HCT116 (cell line): ENCODE results near the gene SPRR1A. TPM values are rescaled to one million over a fixed set of nuclear protein-coding genes. Genes with fewer than 3 reads are reported as not detected.

ENCODE experiments used
- ATAC-seq: fragments of 200-7000 bp; cut with Tn5 transposase; 2 replicates; pipeline ENCODE4 v1.9.1; 2020; ENCODE audit warnings: mild to moderate bottlenecking, moderate library complexity
- BruUV-seq: library from RNA; stranded (reverse); fragments of 400-500 nt; replicated peaks from 2 replicates; lab custom pipeline; 2021; lab: Mats Ljungman, UMichigan
- CTCF ChIA-PET: fragments of 300-600 bp; sonication (Branson Sonifier 250); formaldehyde crosslinking; loops from one replicate; lab custom pipeline; 2021; ENCODE audit warnings: antibody characterized with exemption; lab: Charles Lee
- POLR2A ChIA-PET: fragments of 300-600, 350-600 bp; sonication (Branson Sonifier 250); formaldehyde crosslinking; loops from one replicate; lab custom pipeline; 2021; ENCODE audit warnings: antibody characterized with exemption; lab: Charles Lee
- RAD21 ChIA-PET, 2 experiments: fragments of 300-600 bp; sonication (Branson Sonifier 250); formaldehyde crosslinking; loops; one replicate each; lab custom pipeline; 2023; ENCODE audit warnings: low total read pairs in 2 of 2; ENCODE audit not compliant: uncharacterized antibody in 2 of 2, unreplicated experiment in 2 of 2, low non-redundant PET in 1 of 2; lab: Charles Lee
- DNase-seq: peaks from one replicate; pipeline ENCODE4 v3.0.0-alpha.2; 2010; ENCODE audit warnings: low read depth, low spot score
- H2AFZ ChIP-seq: fragments of 200-600 bp; shearing (Covaris generic), sonication (generic); 2 replicates; pipeline ENCODE4 v1.6.1; 2017; ENCODE audit warnings: low read depth, mixed run types, mixed read lengths, antibody characterized with exemption, low read length; ENCODE audit not compliant: poor library complexity, severe bottlenecking
- H3K27ac ChIP-seq: 2 replicates; pipeline ENCODE4 v1.5.1; 2012; ENCODE audit warnings: low read depth, low read length
- H3K27me3 ChIP-seq: fragments of 200-600 bp; sonication (generic); 2 replicates; pipeline ENCODE4 v1.6.1; 2016; ENCODE audit warnings: mixed run types, low read length, mixed read lengths; ENCODE audit not compliant: insufficient read depth
- H3K36me3 ChIP-seq, 2 experiments: fragments of 200-500 bp in 1 of 2; fragments of 200-600 bp in 1 of 2; sonication (Bioruptor generic) in 1 of 2; sonication (generic) in 1 of 2; 2 replicates each; pipeline versions ENCODE4 v1.5.1 to v1.6.1; 2014 to 2016; ENCODE audit warnings: low read length in 2 of 2, inconsistent platforms in 1 of 2, mixed read lengths in 1 of 2, mixed run types in 1 of 2; ENCODE audit not compliant: insufficient read depth in 2 of 2, control insufficient read depth in 1 of 2
- H3K4me1 ChIP-seq, 2 experiments: fragments of 200-600 bp in 1 of 2; sonication (generic) in 1 of 2; 2 replicates each; pipeline versions ENCODE4 v1.5.1 to v1.6.1; 2012 to 2017; ENCODE audit warnings: low read length in 2 of 2, inconsistent platforms in 1 of 2, mild to moderate bottlenecking in 1 of 2, mixed read lengths in 1 of 2, mixed run types in 1 of 2, moderate library complexity in 1 of 2; ENCODE audit not compliant: insufficient read depth in 2 of 2, control insufficient read depth in 1 of 2
- H3K4me2 ChIP-seq: fragments of 200-600 bp; sonication (generic); 2 replicates; pipeline ENCODE4 v1.6.1; 2017; ENCODE audit warnings: mixed run types, low read length, mixed read lengths
- H3K4me3 ChIP-seq, 2 experiments: fragments of 200-600 bp in 1 of 2; sonication (generic) in 1 of 2; replicated peaks in 1 of 2; 2 replicates each; pipeline ENCODE4 v1.5.1; 2011 to 2016; ENCODE audit warnings: low read length in 2 of 2, control low read depth in 1 of 2, low read depth in 1 of 2, mild to moderate bottlenecking in 1 of 2, mixed read lengths in 1 of 2, mixed run types in 1 of 2
- H3K79me2 ChIP-seq: fragments of 200-600 bp; sonication (generic); 2 replicates; pipeline ENCODE4 v1.6.1; 2017; ENCODE audit warnings: mild to moderate bottlenecking, mixed run types, low read length, moderate library complexity, mixed read lengths; ENCODE audit not compliant: insufficient read depth
- H3K9ac ChIP-seq: fragments of 200-600 bp; sonication (generic); 2 replicates; pipeline ENCODE4 v1.6.1; 2016; ENCODE audit warnings: low read length, mixed read lengths
- H3K9me2 ChIP-seq: fragments of 200-600 bp; sonication (generic), shearing (Covaris generic); 2 replicates; pipeline ENCODE4 v1.6.1; 2017; ENCODE audit warnings: mixed run types, mild to moderate bottlenecking, moderate library complexity; ENCODE audit not compliant: insufficient read depth
- H3K9me3 ChIP-seq, 2 experiments: fragments of 200-500 bp in 1 of 2; fragments of 200-600 bp in 1 of 2; sonication (Bioruptor generic) in 1 of 2; sonication (generic) in 1 of 2; 2 replicates each; pipeline ENCODE4 v1.6.1; 2014 to 2017; ENCODE audit warnings: low read length in 2 of 2, mixed read lengths in 2 of 2, inconsistent platforms in 1 of 2, low read depth in 1 of 2, mild to moderate bottlenecking in 1 of 2, mixed run types in 1 of 2, moderate library complexity in 1 of 2; ENCODE audit not compliant: control insufficient read depth in 1 of 2, insufficient read depth in 1 of 2
- H4K20me1 ChIP-seq: fragments of 200-600 bp; sonication (generic), shearing (Covaris generic); 2 replicates; pipeline ENCODE4 v1.6.1; 2017; ENCODE audit warnings: mixed run types, mild to moderate bottlenecking, moderate library complexity; ENCODE audit not compliant: insufficient read depth
- ATF3 ChIP-seq: IDR thresholded peaks from 2 replicates; pipeline ENCODE4 v1.6.1; 2012
- CBX3 ChIP-seq: IDR thresholded peaks from 2 replicates; pipeline ENCODE4 v1.6.1; 2012; ENCODE audit warnings: low read depth
- CEBPB ChIP-seq: IDR thresholded peaks from 2 replicates; pipeline ENCODE4 v1.6.1; 2012; ENCODE audit warnings: low read depth
- CTCF ChIP-seq, 3 experiments: fragments of 200-600 bp in 1 of 3; sonication (generic) in 1 of 3; IDR thresholded peaks in 2 of 3; conservative IDR thresholded peaks in 1 of 3; 2 replicates each; pipeline ENCODE4 v1.5.1; 2012 to 2017; ENCODE audit warnings: low read depth in 2 of 3, low read length in 2 of 3, antibody characterized with exemption in 1 of 3, borderline replicate concordance in 1 of 3, control low read depth in 1 of 3, mild to moderate bottlenecking in 1 of 3, mixed read lengths in 1 of 3, mixed run types in 1 of 3, moderate library complexity in 1 of 3; ENCODE audit not compliant: insufficient read depth in 1 of 3
- EZH2 ChIP-seq: fragments of 200-600 bp; sonication (generic); IDR thresholded peaks from 2 replicates; pipeline ENCODE4 v1.6.1; 2017; ENCODE audit warnings: antibody characterized with exemption, mixed run types
- EZH2phosphoT487 ChIP-seq: fragments of 200-600 bp; IDR thresholded peaks from 2 replicates; pipeline ENCODE4 v1.6.1; 2018; ENCODE audit warnings: antibody characterized with exemption, borderline replicate concordance
- FOSL1 ChIP-seq: IDR thresholded peaks from 2 replicates; pipeline ENCODE4 v1.6.1; 2012; ENCODE audit warnings: low read depth
- JUND ChIP-seq: IDR thresholded peaks from 2 replicates; pipeline ENCODE4 v1.6.1; 2012
- POLR2A ChIP-seq: IDR thresholded peaks from 2 replicates; pipeline ENCODE4 v1.7.0; 2011; ENCODE audit warnings: borderline replicate concordance; ENCODE audit not compliant: insufficient read depth, insufficient read length; ENCODE audit errors: extremely low read depth
- REST ChIP-seq: IDR thresholded peaks from 2 replicates; pipeline ENCODE4 v1.6.1; 2012; ENCODE audit warnings: low read depth
- SP1 ChIP-seq: IDR thresholded peaks from 2 replicates; pipeline ENCODE4 v1.6.1; 2012; ENCODE audit warnings: low read depth
- SRF ChIP-seq: IDR thresholded peaks from 2 replicates; pipeline ENCODE4 v1.6.1; 2012; ENCODE audit warnings: low read depth
- ZBTB33 ChIP-seq: IDR thresholded peaks from 2 replicates; pipeline ENCODE4 v1.6.1; 2011; ENCODE audit warnings: mild to moderate bottlenecking, low read length, moderate library complexity; ENCODE audit not compliant: insufficient replicate concordance; ENCODE audit errors: extremely low read depth
- ZFX ChIP-seq: fragments of 450-650 bp; IDR thresholded peaks from 2 replicates; pipeline ENCODE4 v1.6.1; 2017
- ZNF274 ChIP-seq: fragments of 200-500 bp; sonication (Bioruptor generic); IDR thresholded peaks from 2 replicates; pipeline ENCODE4 v1.6.1; 2014; ENCODE audit warnings: mild to moderate bottlenecking, low read depth, low read length, inconsistent platforms
- intact Hi-C: fragments of 100-400 bp; cut with micrococcal nuclease; formaldehyde crosslinking; loops from 2 replicates; pipeline ENCODE4 v1.10.0; 2022
- total RNA-seq: library from RNA; stranded (reverse); gene quantifications from one replicate; pipeline ENCODE4 v1.2.1, GENCODE V29; 2021; ENCODE audit not compliant: unreplicated experiment

SPRR1A gene
- total RNA-seq, 1 experiment from 2014 or later: not detected

- ATAC-seq: no peak
These were observed 14.8 kb upstream of the SPRR1A start for GRCh38 chr1:152969036-152969435.

GRCh38 chr1:152970495-152970894 lies 13.4 kb upstream of the SPRR1A start, which contains the start of gene SPRR4:
SPRR4 (plus strand) TSS chr1:152970648; CDS start chr1:152971891, 1,243 bp downstream.
- no peaks in the 10 kb centered on the region for H3K79me2 ChIP-seq
- BruUV-seq: no TSS peak
- H3K9me3 ChIP-seq: no peaks in the 10 kb centered on the region
- ChIA-PET RAD21 (no interaction called here), CTCF (no interaction called here), POLR2A (no interaction called here)
- DNase-seq: no peak
- no peaks in the 10 kb centered on the region for H3K9me2 ChIP-seq
- peaks cover 33% of the 10 kb centered on the region for H3K27me3 ChIP-seq
- intact Hi-C loops: no loop called here
- no peak within 1 kb of the TSS for H3K4me2 ChIP-seq
- H3K36me3 ChIP-seq: no peaks in the 10 kb centered on the region
- H2AFZ ChIP-seq: no peak within 1 kb of the TSS
- H4K20me1 ChIP-seq: no peaks in the 10 kb centered on the region
- no peaks in the 10 kb centered on the region for H3K4me1 ChIP-seq
- H3K9ac ChIP-seq: no peak within 1 kb of the TSS
- H3K4me3 ChIP-seq: no peak within 1 kb of the TSS
- no peak for ATAC-seq
- no peak within 1 kb of the TSS for H3K27ac ChIP-seq
- TF ChIP-seq EZH2phosphoT487: no peak
- TF ChIP-seq CEBPB: no peak
- no peak for TF ChIP-seq FOSL1
- no peak for TF ChIP-seq ZFX
- TF ChIP-seq ZBTB33: no peak
- no peak for TF ChIP-seq REST
- TF ChIP-seq ATF3: no peak
- no peak for TF ChIP-seq ZNF274
- TF ChIP-seq SP1: no peak
- no peak for TF ChIP-seq CTCF (IDR thresholded peaks at IDR 0.05 in 2 of 3, conservative IDR thresholded peaks at IDR 0.05 in 1 of 3; ENCODE audit: borderline replicate concordance in 1 of 3, insufficient read depth in 1 of 3, low read depth in 2 of 3, low read length in 2 of 3)
- TF ChIP-seq JUND: no peak
- no peak for TF ChIP-seq CBX3
- no peak for TF ChIP-seq SRF

More at GRCh38 chr1:152969036-152969435, 14.8 kb upstream of the SPRR1A start:
- H3K9ac ChIP-seq: no peak overlapping the region
- no peaks in the 10 kb centered on the region for H3K4me1 ChIP-seq
- TF ChIP-seq EZH2 (no peak), POLR2A (no peak), ZNF274 (no peak)
- H3K79me2 ChIP-seq: no peaks in the 10 kb centered on the region
- no peaks in the 10 kb centered on the region for H3K36me3 ChIP-seq
- no peaks in the 10 kb centered on the region for H3K9me3 ChIP-seq
- H4K20me1 ChIP-seq: no peaks in the 10 kb centered on the region
- ChIA-PET RAD21 (no interaction called here), CTCF (no interaction called here), POLR2A (no interaction called here)
- no peak for DNase-seq
- H3K4me3 ChIP-seq: no peak overlapping the region
- no peak overlapping the region for H3K4me2 ChIP-seq
- intact Hi-C loops: no loop called here
- no peak overlapping the region for H2AFZ ChIP-seq
- BruUV-seq: no TSS peak
- H3K27me3 ChIP-seq: peaks cover 36% of the 10 kb centered on the region
- no peaks in the 10 kb centered on the region for H3K9me2 ChIP-seq
- H3K27ac ChIP-seq: no peak overlapping the region
